ENCODE measurements around the gene TYK2. TPM values are rescaled to one million over a fixed set of nuclear protein-coding genes. Genes with fewer than 3 reads are reported as not detected.

Gene TYK2
- total and polyA plus RNA-seq, 8 donors, result 120 to 185 (median 151) TPM

- H3K4me3 ChIP-seq, result no peak overlapping the region
- TF ChIP-seq, protein P1, sequence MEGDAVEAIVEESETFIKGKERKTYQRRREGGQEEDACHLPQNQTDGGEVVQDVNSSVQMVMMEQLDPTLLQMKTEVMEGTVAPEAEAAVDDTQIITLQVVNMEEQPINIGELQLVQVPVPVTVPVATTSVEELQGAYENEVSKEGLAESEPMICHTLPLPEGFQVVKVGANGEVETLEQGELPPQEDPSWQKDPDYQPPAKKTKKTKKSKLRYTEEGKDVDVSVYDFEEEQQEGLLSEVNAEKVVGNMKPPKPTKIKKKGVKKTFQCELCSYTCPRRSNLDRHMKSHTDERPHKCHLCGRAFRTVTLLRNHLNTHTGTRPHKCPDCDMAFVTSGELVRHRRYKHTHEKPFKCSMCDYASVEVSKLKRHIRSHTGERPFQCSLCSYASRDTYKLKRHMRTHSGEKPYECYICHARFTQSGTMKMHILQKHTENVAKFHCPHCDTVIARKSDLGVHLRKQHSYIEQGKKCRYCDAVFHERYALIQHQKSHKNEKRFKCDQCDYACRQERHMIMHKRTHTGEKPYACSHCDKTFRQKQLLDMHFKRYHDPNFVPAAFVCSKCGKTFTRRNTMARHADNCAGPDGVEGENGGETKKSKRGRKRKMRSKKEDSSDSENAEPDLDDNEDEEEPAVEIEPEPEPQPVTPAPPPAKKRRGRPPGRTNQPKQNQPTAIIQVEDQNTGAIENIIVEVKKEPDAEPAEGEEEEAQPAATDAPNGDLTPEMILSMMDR (IDR thresholded peaks at IDR 0.05), result no peak
- H3K9me3 ChIP-seq, result no peaks in the 10 kb centered on the region
- intact Hi-C loops (cut with DNase I), result no loop called here
- no peaks in the 10 kb centered on the region for H3K27me3 ChIP-seq
- ATAC-seq (no peak), DNase-seq (no peak)
- peaks cover 3 to 100% of the 10 kb centered on the region in 2 donors for H3K36me3 ChIP-seq
- no peaks in the 10 kb centered on the region for H3K4me1 ChIP-seq
- no peak overlapping the region for H3K27ac ChIP-seq
Observed at GRCh38 chr19:10321874-10322835, 58.2 kb downstream of the TYK2 start.

DNA sequence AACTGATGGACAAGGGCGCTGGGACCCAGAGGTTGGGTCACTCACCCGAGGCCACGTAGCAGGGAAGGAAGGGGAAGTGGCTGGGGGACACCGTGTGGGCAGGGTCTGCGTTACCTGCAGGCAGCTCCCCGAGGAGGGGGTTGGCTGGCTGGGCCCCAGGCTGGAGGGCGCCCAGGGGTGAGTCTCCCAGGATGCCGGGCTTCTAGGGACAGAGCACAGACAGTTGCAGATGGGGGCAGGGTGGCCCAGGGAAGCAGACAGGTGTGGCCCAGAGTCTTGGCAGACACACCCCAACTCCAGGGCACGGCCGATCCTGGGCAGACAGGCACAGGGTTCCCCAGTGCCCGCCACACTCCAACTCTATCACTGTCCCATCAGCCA, 59.0 kb downstream of the TYK2 start:
- peaks cover 0 to under 1% of the 10 kb centered on the region in 2 donors for H3K4me1 ChIP-seq
- H3K27ac ChIP-seq, result no peak overlapping the region
- intact Hi-C loops (cut with DNase I), result no loop called here
- DNase-seq, result no peak
- H3K4me3 ChIP-seq, result no peak overlapping the region
- TF ChIP-seq, protein P1 (IDR thresholded peaks at IDR 0.05), result no peak
- H3K27me3 ChIP-seq, result no peaks in the 10 kb centered on the region
- no peak for ATAC-seq
- H3K36me3 ChIP-seq, result peaks cover 3 to 100% of the 10 kb centered on the region in 2 donors
- no peaks in the 10 kb centered on the region for H3K9me3 ChIP-seq

- H3K4me1 ChIP-seq, result peaks cover 4 to 6% of the 10 kb centered on the region in 2 donors
- H3K27ac ChIP-seq, result no peak overlapping the region
- TF ChIP-seq, protein P1 (IDR thresholded peaks at IDR 0.05), result no peak
- no peaks in the 10 kb centered on the region for H3K9me3 ChIP-seq
- H3K36me3 ChIP-seq, result peaks cover 3 to 98% of the 10 kb centered on the region in 2 donors
- H3K4me3 ChIP-seq, result no peak overlapping the region
- DNase-seq (no peak), ATAC-seq (no peak)
- intact Hi-C loops (cut with DNase I), result no loop called here
- no peaks in the 10 kb centered on the region for H3K27me3 ChIP-seq
Observed at GRCh38 chr19:10320602-10321416, 59.6 kb downstream of the TYK2 start.

- ATAC-seq (no peak), DNase-seq (no peak)
- H3K27me3 ChIP-seq, result no peaks in the 10 kb centered on the region
- peaks cover 0 to 81% of the 10 kb centered on the region in 2 donors for H3K36me3 ChIP-seq
- TF ChIP-seq, protein P1 (IDR thresholded peaks at IDR 0.05), result no peak
- no peaks in the 10 kb centered on the region for H3K9me3 ChIP-seq
- no peak overlapping the region for H3K27ac ChIP-seq
- intact Hi-C loops (cut with DNase I), result no loop called here
- H3K4me3 ChIP-seq, result no peak overlapping the region
- peaks cover 4 to 19% of the 10 kb centered on the region in 2 donors for H3K4me1 ChIP-seq
Observed at GRCh38 chr19:10318807-10319682, 61.3 kb downstream of the TYK2 start.
